ENCODE data around the gene DCAF15. TPM values are rescaled to one million over a fixed set of nuclear protein-coding genes. Genes with fewer than 3 reads are reported as not detected.

The DCAF15 gene
- total RNA-seq, 1 donor from 2014 or later = 28.6 TPM

DNA sequence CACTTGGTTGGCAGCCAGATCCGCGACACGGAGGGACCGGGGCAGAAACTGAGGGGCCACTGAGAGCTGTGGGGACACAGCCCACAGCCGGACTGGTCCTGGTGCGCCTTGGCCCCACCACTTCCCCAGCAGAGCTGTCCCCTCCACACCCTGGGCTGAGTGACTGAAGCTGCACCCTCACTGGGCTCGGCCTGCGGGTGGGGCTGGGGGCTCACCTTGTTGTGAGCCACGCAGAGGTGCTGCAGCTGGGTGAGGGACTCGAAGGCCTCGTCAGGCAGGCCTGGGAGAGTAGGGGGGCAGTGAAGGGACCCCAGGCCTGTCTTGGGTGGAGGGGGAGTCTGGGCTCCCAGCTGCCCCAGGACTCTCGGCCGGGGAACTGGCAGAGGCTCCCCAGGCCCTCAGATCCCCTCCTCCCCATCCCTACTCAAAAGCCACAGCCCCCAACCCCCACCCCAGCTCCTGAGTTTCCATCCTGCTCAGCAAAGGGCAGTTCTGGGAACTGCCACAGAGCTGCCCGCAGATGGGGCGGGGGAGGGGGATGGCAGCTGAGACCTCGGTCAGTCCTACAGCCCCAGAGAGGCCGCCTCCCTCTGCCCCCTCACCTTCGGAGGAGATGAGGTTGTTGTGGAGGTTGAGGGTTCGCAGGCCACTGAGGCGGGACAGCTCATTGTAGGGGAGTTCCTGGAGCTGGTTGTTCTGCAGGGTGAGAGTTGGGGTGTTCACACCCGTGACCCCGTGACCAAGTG is 16.4 kb upstream of the DCAF15 start:
- Histone ChIP-seq H3K9me3 (ENCODE audit: low read depth) (no peaks in the 10 kb centered on the region), H3K4me2 (peak overlapping the region; percentile 65), H3K36me3 (no peaks in the 10 kb centered on the region), H3K79me2 (ENCODE audit: low read depth) (no peaks in the 10 kb centered on the region), H3K27me3 (no peaks in the 10 kb centered on the region), H2AFZ (replicated peaks) (peak overlapping the region; percentile 89), H3K4me1 (peaks cover 22% of the 10 kb centered on the region), H3K9ac (no peak overlapping the region), H3F3A (ENCODE audit: low read depth) (peaks cover 10% of the 10 kb centered on the region), H3K27ac (no peak overlapping the region), H3K4me3 (no peak overlapping the region), H4K20me1 (ENCODE audit: low read depth) (no peaks in the 10 kb centered on the region)
- Mint-ChIP-seq H3K36me3 (no peaks in the 10 kb centered on the region), H3K4me3 (no peak overlapping the region), H3K27me3 (ENCODE audit: insufficient read depth, low read depth) (peaks cover 14% of the 10 kb centered on the region), H3K27ac (no peak overlapping the region), H3K4me1 (peaks cover 28% of the 10 kb centered on the region), H3K9me3 (no peaks in the 10 kb centered on the region)
- peak; percentile 74 for DNase-seq (ENCODE audit: low spot score)
- TF ChIP-seq EZH2phosphoT487 (IDR thresholded peaks at IDR 0.05) (no peak), EZH2 (IDR thresholded peaks at IDR 0.05) (no peak)
- TF ChIP-seq, protein P1, sequence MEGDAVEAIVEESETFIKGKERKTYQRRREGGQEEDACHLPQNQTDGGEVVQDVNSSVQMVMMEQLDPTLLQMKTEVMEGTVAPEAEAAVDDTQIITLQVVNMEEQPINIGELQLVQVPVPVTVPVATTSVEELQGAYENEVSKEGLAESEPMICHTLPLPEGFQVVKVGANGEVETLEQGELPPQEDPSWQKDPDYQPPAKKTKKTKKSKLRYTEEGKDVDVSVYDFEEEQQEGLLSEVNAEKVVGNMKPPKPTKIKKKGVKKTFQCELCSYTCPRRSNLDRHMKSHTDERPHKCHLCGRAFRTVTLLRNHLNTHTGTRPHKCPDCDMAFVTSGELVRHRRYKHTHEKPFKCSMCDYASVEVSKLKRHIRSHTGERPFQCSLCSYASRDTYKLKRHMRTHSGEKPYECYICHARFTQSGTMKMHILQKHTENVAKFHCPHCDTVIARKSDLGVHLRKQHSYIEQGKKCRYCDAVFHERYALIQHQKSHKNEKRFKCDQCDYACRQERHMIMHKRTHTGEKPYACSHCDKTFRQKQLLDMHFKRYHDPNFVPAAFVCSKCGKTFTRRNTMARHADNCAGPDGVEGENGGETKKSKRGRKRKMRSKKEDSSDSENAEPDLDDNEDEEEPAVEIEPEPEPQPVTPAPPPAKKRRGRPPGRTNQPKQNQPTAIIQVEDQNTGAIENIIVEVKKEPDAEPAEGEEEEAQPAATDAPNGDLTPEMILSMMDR (IDR thresholded peaks at IDR 0.05) = no peak

DNA sequence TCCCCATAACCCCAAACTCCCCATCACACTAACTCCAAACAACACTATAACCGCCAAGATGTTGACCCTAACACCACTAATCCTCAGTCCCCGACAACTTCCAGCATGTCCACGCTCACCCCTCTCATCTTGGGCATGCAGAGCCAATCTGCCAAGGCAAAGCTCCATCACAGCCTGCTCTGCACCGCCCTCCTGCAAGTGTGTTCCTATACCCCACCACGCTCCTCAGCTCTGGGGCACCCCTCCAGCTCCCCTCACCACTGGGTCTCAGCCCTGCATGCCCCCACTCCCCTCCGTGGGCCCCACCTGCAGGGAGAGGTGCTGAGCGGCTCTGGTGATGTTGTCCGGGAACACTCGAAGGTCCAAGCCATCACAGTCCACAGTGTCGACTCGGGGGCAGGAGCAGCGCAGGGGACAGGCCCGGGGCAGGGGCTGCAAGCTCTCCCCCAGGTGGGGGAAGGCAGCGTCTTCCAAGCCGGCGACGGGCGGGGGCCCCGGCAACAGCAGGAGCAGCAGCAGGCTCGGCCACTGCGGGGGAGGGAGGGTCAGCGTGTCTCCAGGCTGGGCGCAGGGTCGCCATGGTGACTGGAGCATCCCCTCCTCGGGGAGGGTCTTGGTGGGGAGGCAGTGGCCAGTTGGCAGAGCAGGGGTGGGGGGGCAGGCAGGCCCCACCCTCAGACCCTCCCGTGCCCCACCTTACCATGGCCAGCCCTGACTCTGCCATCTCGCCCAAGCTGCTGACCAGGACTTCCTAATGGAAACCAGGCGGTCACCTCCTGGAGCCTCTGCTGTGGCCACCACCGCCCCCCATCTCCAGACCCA is 14.6 kb upstream of the DCAF15 start:
- H3K4me3 Mint-ChIP-seq = peak overlapping the region; percentile 70
- Histone ChIP-seq H4K20me1 (ENCODE audit: low read depth) (no peaks in the 10 kb centered on the region), H3K4me3 (peak overlapping the region; percentile 19), H2AFZ (replicated peaks) (peak overlapping the region; percentile 92), H3K79me2 (ENCODE audit: low read depth) (no peaks in the 10 kb centered on the region), H3K9me3 (ENCODE audit: low read depth) (no peaks in the 10 kb centered on the region), H3F3A (ENCODE audit: low read depth) (peaks cover 10% of the 10 kb centered on the region), H3K4me1 (peaks cover 22% of the 10 kb centered on the region), H3K36me3 (no peaks in the 10 kb centered on the region), H3K9ac (no peak overlapping the region), H3K27ac (no peak overlapping the region), H3K4me2 (peak overlapping the region; percentile 80), H3K27me3 (no peaks in the 10 kb centered on the region)
- TF ChIP-seq, protein P1 (IDR thresholded peaks at IDR 0.05) = no peak
- peak overlapping the region; percentile 58 for H3K27ac Mint-ChIP-seq
- peak; percentile 48 for DNase-seq (ENCODE audit: low spot score)
- H3K27me3 Mint-ChIP-seq (ENCODE audit: insufficient read depth, low read depth) = peaks cover 14% of the 10 kb centered on the region
- H3K36me3 Mint-ChIP-seq = no peaks in the 10 kb centered on the region
- no peaks in the 10 kb centered on the region for H3K9me3 Mint-ChIP-seq
- H3K4me1 Mint-ChIP-seq = peaks cover 28% of the 10 kb centered on the region

DNA sequence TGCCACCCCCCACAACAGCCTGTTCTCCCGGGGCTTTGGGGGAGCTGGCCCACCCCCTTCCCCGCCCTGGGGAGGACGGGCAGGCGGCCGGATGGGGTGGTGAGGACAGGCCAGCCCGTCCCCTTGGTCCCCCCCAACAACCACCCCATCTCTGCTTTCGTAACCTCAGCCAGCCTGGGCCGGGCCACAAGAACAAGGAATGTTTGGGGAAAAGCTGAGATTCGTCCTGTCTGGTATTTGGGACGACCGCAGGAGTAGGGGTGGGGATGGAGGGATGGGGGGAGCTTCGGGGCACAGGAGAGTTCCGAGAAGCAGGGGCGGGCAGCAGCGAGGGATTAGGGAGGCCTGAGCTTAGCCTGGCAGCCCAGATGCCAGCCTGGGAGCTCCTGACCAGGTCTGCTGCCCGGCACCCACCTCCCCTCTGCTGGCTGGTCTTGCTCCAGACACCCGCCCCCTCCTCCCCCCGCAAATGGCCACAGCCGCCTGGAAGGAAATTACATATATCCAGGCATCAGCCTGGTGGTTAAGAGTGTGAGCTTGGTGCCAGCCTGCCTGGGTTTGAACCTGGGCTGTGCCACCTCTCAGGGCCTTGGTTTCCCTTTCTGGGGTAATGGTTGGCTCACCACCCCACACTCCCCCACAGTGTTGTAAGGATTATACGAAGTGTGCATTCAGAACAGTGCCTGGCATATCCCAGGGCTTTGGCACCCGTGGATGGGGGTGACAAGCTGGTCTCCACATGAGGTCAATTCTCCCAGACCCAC is 13.8 kb upstream of the DCAF15 start, which contains the start of gene PODNL1:
Gene PODNL1, minus strand, starts transcription at position 117 of the 764 bp plus-strand sequence. CDS start 236 bp downstream, outside the sequence.
- Mint-ChIP-seq H3K27ac (peak within 1 kb of the TSS; percentile 58), H3K27me3 (ENCODE audit: insufficient read depth, low read depth) (peaks cover 12% of the 10 kb centered on the region), H3K4me1 (peaks cover 28% of the 10 kb centered on the region), H3K36me3 (no peaks in the 10 kb centered on the region), H3K4me3 (peak within 1 kb of the TSS; percentile 70), H3K9me3 (no peaks in the 10 kb centered on the region)
- peak; percentile 28 for DNase-seq (ENCODE audit: low spot score)
- Histone ChIP-seq H3K4me3 (peak within 1 kb of the TSS; percentile 19), H3K4me1 (peaks cover 22% of the 10 kb centered on the region), H4K20me1 (ENCODE audit: low read depth) (no peaks in the 10 kb centered on the region), H3K4me2 (peak within 1 kb of the TSS; percentile 80), H3K36me3 (no peaks in the 10 kb centered on the region), H3K9me3 (ENCODE audit: low read depth) (no peaks in the 10 kb centered on the region), H3K9ac (no peak within 1 kb of the TSS), H3K79me2 (ENCODE audit: low read depth) (no peaks in the 10 kb centered on the region), H3F3A (ENCODE audit: low read depth) (peaks cover 10% of the 10 kb centered on the region), H3K27me3 (no peaks in the 10 kb centered on the region), H3K27ac (no peak within 1 kb of the TSS), H2AFZ (replicated peaks) (peak within 1 kb of the TSS; percentile 92)
- TF ChIP-seq EZH2phosphoT487 (IDR thresholded peaks at IDR 0.05) (no peak), EZH2 (IDR thresholded peaks at IDR 0.05) (no peak)
- TF ChIP-seq, protein P1 (IDR thresholded peaks at IDR 0.05) = no peak
